CD4-positive, alpha-beta T cell treated with Interleukin-17A for 4 hours (primary cell): ENCODE data around the gene GPR63.
"Not testable (repeated sequence)": the region's sequence is repeated elsewhere in the genome, so short reads cannot be mapped to it uniquely, and the experiment has no call there.

Experiments
- DNase-seq: peaks from one replicate; pipeline ENCODE4 v3.0.0-alpha.2; 2020; ENCODE audit warnings: mixed read lengths

The GPR63 gene

GRCh38 chr6:96837081-96837971, at the start of gene GPR63:
Gene GPR63, minus strand, starts transcription at chr6:96837477. Its CDS starts 37,746 bp downstream, at chr6:96799731.
- DNase-seq = peak; percentile 80

GRCh38 chr6:96886519-96886918, 49.2 kb upstream of the GPR63 start:
- DNase-seq = no peak

GRCh38 chr6:96885187-96885631, 47.9 kb upstream of the GPR63 start:
- not testable (repeated sequence) for DNase-seq

- DNase-seq = no peak
These were observed 40.9 kb upstream of the GPR63 start for GRCh38 chr6:96878143-96878542.

GRCh38 chr6:96876886-96877545, 39.7 kb upstream of the GPR63 start:
- DNase-seq = no peak

- DNase-seq = no peak
These were observed 35.7 kb upstream of the GPR63 start for GRCh38 chr6:96872976-96873375.

- DNase-seq = no peak
These were observed 27.8 kb upstream of the GPR63 start for GRCh38 chr6:96865055-96865405.

- DNase-seq = no peak
These were observed 27.2 kb upstream of the GPR63 start for GRCh38 chr6:96864216-96865054.

GRCh38 chr6:96862560-96862959, 25.3 kb upstream of the GPR63 start:
- DNase-seq = no peak

- no peak for DNase-seq
These were observed 24.3 kb upstream of the GPR63 start for GRCh38 chr6:96861588-96861987.

- no peak for DNase-seq
These were observed 19.6 kb upstream of the GPR63 start for GRCh38 chr6:96856856-96857255.

GRCh38 chr6:96853083-96853482, 15.8 kb upstream of the GPR63 start:
- DNase-seq = no peak

GRCh38 chr6:96852605-96853004, 15.3 kb upstream of the GPR63 start:
- no peak for DNase-seq

GRCh38 chr6:96851858-96852257, 14.6 kb upstream of the GPR63 start:
- DNase-seq = no peak

GRCh38 chr6:96849615-96850014, 12.3 kb upstream of the GPR63 start:
- no peak for DNase-seq

- DNase-seq = no peak
These were observed 7.3 kb upstream of the GPR63 start for GRCh38 chr6:96844530-96844929.

- no peak for DNase-seq
These were observed 4.1 kb upstream of the GPR63 start for GRCh38 chr6:96841345-96841744.

- DNase-seq = peak; percentile 4
These were observed 621 bp downstream of the GPR63 start for GRCh38 chr6:96836631-96837080.

GRCh38 chr6:96834070-96834469, 3.2 kb downstream of the GPR63 start:
- no peak for DNase-seq

GRCh38 chr6:96832780-96833179, 4.5 kb downstream of the GPR63 start:
- no peak for DNase-seq

- DNase-seq = no peak
These were observed 10.4 kb downstream of the GPR63 start for GRCh38 chr6:96826865-96827264.

GRCh38 chr6:96823743-96824142, 13.5 kb downstream of the GPR63 start:
- DNase-seq = no peak

GRCh38 chr6:96821034-96821433, 16.2 kb downstream of the GPR63 start:
- no peak for DNase-seq
